Measurements from ENCODE around the gene PXDC1. TPM values are rescaled to one million over a fixed set of nuclear protein-coding genes. Genes with fewer than 3 reads are reported as not detected.

Gene PXDC1
- total RNA-seq, 1 experiment from 2014 or later, result 6.3 TPM

DNA sequence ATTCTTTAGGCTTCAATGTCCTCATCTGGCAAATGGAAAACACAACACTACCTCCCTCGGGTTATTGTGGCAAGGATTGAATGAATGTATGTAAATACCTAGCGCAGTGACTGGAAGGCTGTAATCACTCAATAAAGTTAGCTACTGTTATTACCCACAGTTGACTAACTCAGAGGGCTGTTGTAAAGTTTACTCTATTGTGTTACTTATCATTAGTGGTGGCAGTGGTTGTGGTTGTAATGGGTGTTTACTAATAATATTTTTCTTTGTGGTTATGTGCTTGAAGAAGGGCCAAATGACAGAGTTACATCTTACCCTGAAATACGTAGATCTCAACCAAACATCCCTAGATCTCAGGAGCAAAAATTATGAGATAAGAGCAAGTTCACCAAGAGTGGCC, 42.0 kb upstream of the PXDC1 start:
- H3K9me2 ChIP-seq (ENCODE audit: insufficient read depth), result no peaks in the 10 kb centered on the region
- no peak overlapping the region for H3K27ac ChIP-seq (ENCODE audit: low read depth, low read length)
- H2AFZ ChIP-seq (ENCODE audit: low read depth, low read length, poor library complexity, severe bottlenecking), result no peak overlapping the region
- H3K79me2 ChIP-seq (ENCODE audit: insufficient read depth, low read length), result no peaks in the 10 kb centered on the region
- ChIA-PET RAD21 (ENCODE audit: low non-redundant PET in 1 of 2, low total read pairs in 2 of 2, uncharacterized antibody in 2 of 2, unreplicated experiment in 2 of 2) (no interaction called here), POLR2A (no interaction called here), CTCF (no interaction called here)
- ATAC-seq (no peak), DNase-seq (ENCODE audit: low read depth, low spot score) (no peak)
- H3K36me3 ChIP-seq (ENCODE audit: control insufficient read depth in 1 of 2, insufficient read depth in 2 of 2, low read length in 2 of 2), result no peaks in the 10 kb centered on the region
- intact Hi-C loops (cut with micrococcal nuclease), result no loop called here
- TF ChIP-seq EZH2 (IDR thresholded peaks at IDR 0.05), result no peak
- TF ChIP-seq POLR2A (IDR thresholded peaks at IDR 0.05; ENCODE audit: borderline replicate concordance, extremely low read depth, insufficient read depth, insufficient read length), result no peak
- no peak for TF ChIP-seq RAD21 (IDR thresholded peaks at IDR 0.05; ENCODE audit: low read depth)
- TF ChIP-seq ZFX (IDR thresholded peaks at IDR 0.05), result no peak
- TF ChIP-seq CBX3 (IDR thresholded peaks at IDR 0.05; ENCODE audit: low read depth), result no peak
- no peak for TF ChIP-seq JUND (IDR thresholded peaks at IDR 0.05)
- TF ChIP-seq, protein P1, sequence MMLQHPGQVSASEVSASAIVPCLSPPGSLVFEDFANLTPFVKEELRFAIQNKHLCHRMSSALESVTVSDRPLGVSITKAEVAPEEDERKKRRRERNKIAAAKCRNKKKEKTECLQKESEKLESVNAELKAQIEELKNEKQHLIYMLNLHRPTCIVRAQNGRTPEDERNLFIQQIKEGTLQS (IDR thresholded peaks at IDR 0.05), result no peak
- TF ChIP-seq TCF7L2 (IDR thresholded peaks at IDR 0.05; ENCODE audit: borderline replicate concordance, extremely low read depth, insufficient read depth, insufficient read length), result no peak
- TF ChIP-seq SIN3A (IDR thresholded peaks at IDR 0.05; ENCODE audit: low read depth), result no peak
- no peak for TF ChIP-seq CEBPB (IDR thresholded peaks at IDR 0.05; ENCODE audit: low read depth)
- no peak for TF ChIP-seq YY1 (IDR thresholded peaks at IDR 0.05; ENCODE audit: extremely low read depth, insufficient replicate concordance, low read depth, low read length)
- no peak for TF ChIP-seq POLR2AphosphoS5 (IDR thresholded peaks at IDR 0.05; ENCODE audit: low read depth, low read length)
- no peak for TF ChIP-seq ELF1 (IDR thresholded peaks at IDR 0.05; ENCODE audit: borderline replicate concordance, low read depth)
- TF ChIP-seq, protein P2, sequence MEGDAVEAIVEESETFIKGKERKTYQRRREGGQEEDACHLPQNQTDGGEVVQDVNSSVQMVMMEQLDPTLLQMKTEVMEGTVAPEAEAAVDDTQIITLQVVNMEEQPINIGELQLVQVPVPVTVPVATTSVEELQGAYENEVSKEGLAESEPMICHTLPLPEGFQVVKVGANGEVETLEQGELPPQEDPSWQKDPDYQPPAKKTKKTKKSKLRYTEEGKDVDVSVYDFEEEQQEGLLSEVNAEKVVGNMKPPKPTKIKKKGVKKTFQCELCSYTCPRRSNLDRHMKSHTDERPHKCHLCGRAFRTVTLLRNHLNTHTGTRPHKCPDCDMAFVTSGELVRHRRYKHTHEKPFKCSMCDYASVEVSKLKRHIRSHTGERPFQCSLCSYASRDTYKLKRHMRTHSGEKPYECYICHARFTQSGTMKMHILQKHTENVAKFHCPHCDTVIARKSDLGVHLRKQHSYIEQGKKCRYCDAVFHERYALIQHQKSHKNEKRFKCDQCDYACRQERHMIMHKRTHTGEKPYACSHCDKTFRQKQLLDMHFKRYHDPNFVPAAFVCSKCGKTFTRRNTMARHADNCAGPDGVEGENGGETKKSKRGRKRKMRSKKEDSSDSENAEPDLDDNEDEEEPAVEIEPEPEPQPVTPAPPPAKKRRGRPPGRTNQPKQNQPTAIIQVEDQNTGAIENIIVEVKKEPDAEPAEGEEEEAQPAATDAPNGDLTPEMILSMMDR (IDR thresholded peaks at IDR 0.05 in 2 of 3, conservative IDR thresholded peaks at IDR 0.05 in 1 of 3; ENCODE audit: borderline replicate concordance in 1 of 3, insufficient read depth in 1 of 3, low read depth in 2 of 3, low read length in 2 of 3), result no peak
- TF ChIP-seq, protein P3, sequence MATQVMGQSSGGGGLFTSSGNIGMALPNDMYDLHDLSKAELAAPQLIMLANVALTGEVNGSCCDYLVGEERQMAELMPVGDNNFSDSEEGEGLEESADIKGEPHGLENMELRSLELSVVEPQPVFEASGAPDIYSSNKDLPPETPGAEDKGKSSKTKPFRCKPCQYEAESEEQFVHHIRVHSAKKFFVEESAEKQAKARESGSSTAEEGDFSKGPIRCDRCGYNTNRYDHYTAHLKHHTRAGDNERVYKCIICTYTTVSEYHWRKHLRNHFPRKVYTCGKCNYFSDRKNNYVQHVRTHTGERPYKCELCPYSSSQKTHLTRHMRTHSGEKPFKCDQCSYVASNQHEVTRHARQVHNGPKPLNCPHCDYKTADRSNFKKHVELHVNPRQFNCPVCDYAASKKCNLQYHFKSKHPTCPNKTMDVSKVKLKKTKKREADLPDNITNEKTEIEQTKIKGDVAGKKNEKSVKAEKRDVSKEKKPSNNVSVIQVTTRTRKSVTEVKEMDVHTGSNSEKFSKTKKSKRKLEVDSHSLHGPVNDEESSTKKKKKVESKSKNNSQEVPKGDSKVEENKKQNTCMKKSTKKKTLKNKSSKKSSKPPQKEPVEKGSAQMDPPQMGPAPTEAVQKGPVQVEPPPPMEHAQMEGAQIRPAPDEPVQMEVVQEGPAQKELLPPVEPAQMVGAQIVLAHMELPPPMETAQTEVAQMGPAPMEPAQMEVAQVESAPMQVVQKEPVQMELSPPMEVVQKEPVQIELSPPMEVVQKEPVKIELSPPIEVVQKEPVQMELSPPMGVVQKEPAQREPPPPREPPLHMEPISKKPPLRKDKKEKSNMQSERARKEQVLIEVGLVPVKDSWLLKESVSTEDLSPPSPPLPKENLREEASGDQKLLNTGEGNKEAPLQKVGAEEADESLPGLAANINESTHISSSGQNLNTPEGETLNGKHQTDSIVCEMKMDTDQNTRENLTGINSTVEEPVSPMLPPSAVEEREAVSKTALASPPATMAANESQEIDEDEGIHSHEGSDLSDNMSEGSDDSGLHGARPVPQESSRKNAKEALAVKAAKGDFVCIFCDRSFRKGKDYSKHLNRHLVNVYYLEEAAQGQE (IDR thresholded peaks at IDR 0.05; ENCODE audit: low read depth), result no peak
- no peak for TF ChIP-seq FOSL1 (IDR thresholded peaks at IDR 0.05; ENCODE audit: low read depth)
- TF ChIP-seq, protein P4, sequence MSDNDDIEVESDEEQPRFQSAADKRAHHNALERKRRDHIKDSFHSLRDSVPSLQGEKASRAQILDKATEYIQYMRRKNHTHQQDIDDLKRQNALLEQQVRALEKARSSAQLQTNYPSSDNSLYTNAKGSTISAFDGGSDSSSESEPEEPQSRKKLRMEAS (IDR thresholded peaks at IDR 0.05), result no peak
- no peak for TF ChIP-seq SP1 (IDR thresholded peaks at IDR 0.05; ENCODE audit: low read depth)
- H3K4me3 ChIP-seq (replicated peaks in 1 of 2; ENCODE audit: low read depth in 1 of 2, low read length in 2 of 2), result no peak overlapping the region
- peaks cover 8 to 29% of the 10 kb centered on the region in 2 experiments for H3K4me1 ChIP-seq (ENCODE audit: control insufficient read depth in 1 of 2, insufficient read depth in 2 of 2, low read length in 2 of 2)
- H3K9me3 ChIP-seq (ENCODE audit: control insufficient read depth in 1 of 2, insufficient read depth in 1 of 2, low read depth in 1 of 2, low read length in 2 of 2), result no peaks in the 10 kb centered on the region
- H3K27me3 ChIP-seq (ENCODE audit: insufficient read depth, low read length), result no peaks in the 10 kb centered on the region
- no TSS peak for BruUV-seq (replicated peaks)
- H4K20me1 ChIP-seq (ENCODE audit: insufficient read depth), result no peaks in the 10 kb centered on the region
- H3K4me2 ChIP-seq (ENCODE audit: low read length), result no peak overlapping the region
- H3K9ac ChIP-seq (ENCODE audit: low read length), result no peak overlapping the region
